NB4 (cell line): ENCODE measurements around the gene NACC2.

Source experiments
- DNase-seq: peaks from one replicate; pipeline ENCODE4 v3.0.0; 2010; ENCODE audit warnings: low read depth
- H3K4me3 ChIP-seq: one replicate; pipeline ENCODE4 v1.5.1; 2011; ENCODE audit warnings: mild to moderate bottlenecking, low read depth, low read length, moderate library complexity
- CTCF ChIP-seq: IDR thresholded peaks from one replicate; pipeline ENCODE4 v1.5.1; 2012; ENCODE audit warnings: low read depth, low read length
- MAX ChIP-seq: IDR thresholded peaks from 2 replicates; pipeline ENCODE4 v1.6.1; 2011; ENCODE audit warnings: low read depth, low read length
- MYC ChIP-seq: IDR thresholded peaks from 2 replicates; pipeline ENCODE4 v1.6.1; 2011; ENCODE audit warnings: low read depth, low read length
- POLR2A ChIP-seq: IDR thresholded peaks from 2 replicates; pipeline ENCODE4 v1.6.1; 2011; ENCODE audit warnings: mild to moderate bottlenecking; ENCODE audit not compliant: insufficient read length; ENCODE audit errors: extremely low read depth

Gene NACC2

GRCh38 chr9:135998016-135998380 lies 97.1 kb downstream of the NACC2 start:
- H3K4me3 ChIP-seq, result no peak overlapping the region
- DNase-seq, result no peak
- TF ChIP-seq POLR2A (no peak), MYC (no peak)

GRCh38 chr9:135997090-135998015 lies 97.7 kb downstream of the NACC2 start:
- no peak overlapping the region for H3K4me3 ChIP-seq
- no peak for DNase-seq
- TF ChIP-seq MAX (no peak), MYC (no peak), POLR2A (no peak), CTCF (no peak)

- DNase-seq, result no peak
- TF ChIP-seq CTCF (no peak), MAX (no peak), MYC (no peak), POLR2A (no peak)
- no peak overlapping the region for H3K4me3 ChIP-seq
Measured at GRCh38 chr9:135995816-135996215, 99.3 kb downstream of the NACC2 start.

- no peak for TF ChIP-seq POLR2A
- TF ChIP-seq CTCF, result no peak
- peak; percentile 70 for TF ChIP-seq MYC
- peak; percentile 86 for TF ChIP-seq MAX
- no peak overlapping the region for H3K4me3 ChIP-seq
- DNase-seq, result peak; percentile 70
Measured at GRCh38 chr9:135994501-135995192, 100.4 kb downstream of the NACC2 start.

GRCh38 chr9:135993765-135994500 lies 101.2 kb downstream of the NACC2 start:
- DNase-seq, result no peak
- TF ChIP-seq POLR2A (no peak), MAX (no peak), MYC (no peak), CTCF (no peak)
- no peak overlapping the region for H3K4me3 ChIP-seq

- TF ChIP-seq MAX, result no peak
- no peak for TF ChIP-seq MYC
- TF ChIP-seq CTCF, result no peak
- no peak for TF ChIP-seq POLR2A
- H3K4me3 ChIP-seq, result no peak overlapping the region
Measured at GRCh38 chr9:135993409-135993742, 101.7 kb downstream of the NACC2 start.

More at GRCh38 chr9:135993409-135993742, 101.7 kb downstream of the NACC2 start:
- DNase-seq, result no peak
